ENCODE results near the gene HARBI1.
A peak's percentile ranks its signal among the peaks of the same experiment; 100 is the strongest.

Gene HARBI1, protein sequence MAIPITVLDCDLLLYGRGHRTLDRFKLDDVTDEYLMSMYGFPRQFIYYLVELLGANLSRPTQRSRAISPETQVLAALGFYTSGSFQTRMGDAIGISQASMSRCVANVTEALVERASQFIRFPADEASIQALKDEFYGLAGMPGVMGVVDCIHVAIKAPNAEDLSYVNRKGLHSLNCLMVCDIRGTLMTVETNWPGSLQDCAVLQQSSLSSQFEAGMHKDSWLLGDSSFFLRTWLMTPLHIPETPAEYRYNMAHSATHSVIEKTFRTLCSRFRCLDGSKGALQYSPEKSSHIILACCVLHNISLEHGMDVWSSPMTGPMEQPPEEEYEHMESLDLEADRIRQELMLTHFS

DNA sequence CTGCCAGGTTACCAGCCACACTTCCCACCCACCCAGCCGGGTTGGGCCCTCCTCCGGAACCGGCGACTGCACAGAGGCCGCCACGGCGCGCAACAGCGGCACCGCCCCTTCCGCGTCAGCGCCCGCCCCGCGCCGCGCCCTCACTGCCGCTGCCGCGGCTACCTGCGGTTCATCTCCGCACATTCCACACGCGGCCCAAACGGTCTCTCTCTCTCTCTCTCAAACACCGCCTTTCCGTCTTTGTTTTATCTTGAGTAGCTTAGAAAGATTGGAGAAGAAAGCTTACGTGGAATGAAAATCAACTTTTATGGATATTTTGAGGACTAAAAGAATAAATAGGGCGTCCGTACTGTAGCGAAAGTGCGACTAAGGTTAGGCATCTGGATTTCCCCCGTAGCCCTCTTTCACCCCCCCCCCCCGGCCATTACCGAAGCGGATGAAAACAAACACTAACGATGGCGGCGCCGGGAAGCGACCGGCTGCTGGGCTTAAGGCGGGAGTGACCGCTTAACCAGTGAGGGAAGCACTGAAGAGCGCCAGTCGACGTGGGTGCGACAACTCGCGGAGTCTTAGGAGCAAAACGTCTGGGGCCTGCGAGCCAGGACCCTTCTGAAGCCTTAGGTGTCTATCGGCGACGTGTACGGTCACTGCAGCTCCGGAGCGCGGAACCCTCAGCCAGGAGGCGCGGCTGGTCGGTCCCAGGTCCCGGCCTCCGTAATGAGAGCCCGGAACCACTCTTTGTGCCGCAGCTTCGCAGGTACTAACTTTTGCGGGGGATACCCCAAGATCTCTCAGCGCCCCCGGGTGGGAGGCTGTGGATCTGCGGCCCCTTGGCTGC lies at the start of gene HARBI1, which contains the start of gene ATG13:
HARBI1 (minus strand) TSS at position 94 of the 838 bp plus-strand sequence. CDS start 990 bp downstream, outside the sequence.
ATG13 (plus strand) TSS at position 420 of the 838 bp plus-strand sequence. CDS start 26,739 bp downstream, outside the sequence.
- DNase-seq, result peak; percentile 84

DNA sequence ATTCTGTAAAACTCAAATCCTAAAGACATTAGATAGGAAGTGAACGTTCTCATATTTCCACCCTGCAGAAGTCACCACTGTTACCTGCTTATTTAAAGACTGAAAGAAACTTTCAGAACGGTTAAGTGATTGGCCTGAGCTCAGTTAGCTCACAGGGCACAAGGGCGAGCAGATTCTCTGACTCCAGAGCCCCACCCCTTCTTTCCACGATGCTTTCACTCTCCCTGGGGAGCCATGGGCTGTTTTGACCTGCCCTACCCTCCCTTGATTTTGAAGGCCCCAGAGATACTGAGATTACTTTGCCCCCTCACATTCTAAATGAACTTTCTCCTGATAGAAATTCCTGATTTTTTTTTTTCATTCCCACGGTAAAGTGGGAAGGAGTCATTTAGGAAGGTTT lies 49.5 kb upstream of the HARBI1 start:
- DNase-seq, result no peak

DNA sequence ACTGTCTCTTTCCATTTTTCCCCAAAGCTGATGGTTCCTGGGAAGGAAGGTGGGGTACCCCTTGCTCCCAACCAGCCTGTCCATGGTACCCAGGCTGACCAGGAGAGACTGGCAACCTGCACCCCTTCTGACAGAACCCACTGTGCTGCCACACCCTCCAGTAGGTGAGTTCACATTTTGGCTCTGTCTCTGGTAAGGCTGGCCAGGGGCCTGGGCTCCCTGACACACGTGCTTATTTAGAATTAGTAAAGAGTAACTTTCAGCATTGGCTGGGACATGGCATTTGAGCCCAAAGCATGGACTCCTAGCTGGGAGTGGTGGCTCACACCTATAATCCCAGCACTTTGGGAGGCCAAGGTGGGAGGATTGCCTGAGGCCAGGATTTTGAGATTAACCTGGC lies 48.3 kb upstream of the HARBI1 start:
- DNase-seq, result no peak

DNA sequence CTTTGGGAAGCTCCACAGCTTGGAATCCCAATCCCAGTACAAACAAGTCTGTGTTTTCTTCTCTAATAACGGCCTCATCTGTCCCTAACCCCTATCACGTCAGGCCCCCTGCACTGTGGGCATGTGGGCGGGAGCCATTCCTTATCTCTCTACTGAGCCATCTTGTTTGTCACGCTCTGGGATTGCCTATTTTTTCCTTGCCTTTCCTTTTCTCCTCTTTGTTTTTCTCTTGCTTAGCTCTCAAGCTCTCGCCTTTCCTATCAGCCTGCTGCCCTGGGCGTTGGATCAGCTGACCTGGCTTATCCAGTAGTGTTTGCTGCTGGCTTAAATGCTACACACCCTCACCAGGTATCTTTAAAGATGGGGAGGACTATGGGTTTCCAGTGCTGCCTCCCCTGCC lies 47.6 kb upstream of the HARBI1 start:
- DNase-seq, result no peak

DNA sequence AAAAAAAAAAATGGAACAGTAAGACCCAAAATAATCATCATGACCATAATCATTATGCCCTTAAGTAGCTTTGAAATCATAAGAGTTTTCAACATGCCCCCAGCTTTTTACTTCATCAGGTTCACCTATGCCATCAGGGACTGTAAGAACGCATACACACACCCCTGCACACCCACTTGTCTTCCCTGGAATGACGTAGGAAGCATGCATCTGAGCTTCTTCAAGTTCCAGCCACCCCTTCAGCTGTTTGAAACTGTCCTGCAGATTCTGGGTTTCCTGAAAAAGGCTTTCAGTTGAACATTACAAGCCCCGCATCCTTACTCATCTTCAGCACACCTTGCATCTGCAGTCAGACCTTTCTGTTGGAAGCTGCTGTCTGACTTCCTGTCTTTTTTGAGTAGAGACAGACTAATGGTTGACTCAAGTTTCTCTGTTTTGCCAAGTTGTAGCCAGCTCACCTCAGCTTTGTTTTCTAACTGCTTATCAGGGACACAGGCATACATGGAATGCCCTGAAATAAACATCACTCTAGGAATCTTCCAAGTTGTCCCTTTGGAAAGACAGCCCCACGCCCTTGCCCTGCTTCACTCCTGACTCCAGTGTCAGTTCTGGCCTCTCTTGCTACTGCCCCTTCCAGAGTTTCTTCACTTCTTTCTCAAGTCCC lies 46.4 kb upstream of the HARBI1 start:
- no peak for DNase-seq

DNA sequence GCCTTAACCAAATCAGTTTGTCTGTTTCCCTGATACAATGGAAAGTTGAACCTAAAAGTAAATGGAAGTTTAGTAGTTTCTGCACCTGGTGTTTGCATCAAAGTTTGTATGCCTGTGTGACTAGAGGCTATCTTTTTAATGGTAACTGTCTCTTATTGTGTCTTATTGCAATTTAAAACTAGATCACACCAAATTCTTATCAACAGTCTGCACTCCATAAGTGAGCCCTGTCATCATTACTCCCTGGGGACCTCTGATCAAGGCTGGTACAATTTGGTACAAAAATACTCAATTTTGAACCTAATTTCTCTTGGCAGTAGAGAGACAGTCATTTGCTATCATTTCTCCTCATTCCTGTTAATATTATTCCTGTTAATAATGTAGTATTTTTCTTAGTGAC lies 45.3 kb upstream of the HARBI1 start:
- DNase-seq, result no peak

DNA sequence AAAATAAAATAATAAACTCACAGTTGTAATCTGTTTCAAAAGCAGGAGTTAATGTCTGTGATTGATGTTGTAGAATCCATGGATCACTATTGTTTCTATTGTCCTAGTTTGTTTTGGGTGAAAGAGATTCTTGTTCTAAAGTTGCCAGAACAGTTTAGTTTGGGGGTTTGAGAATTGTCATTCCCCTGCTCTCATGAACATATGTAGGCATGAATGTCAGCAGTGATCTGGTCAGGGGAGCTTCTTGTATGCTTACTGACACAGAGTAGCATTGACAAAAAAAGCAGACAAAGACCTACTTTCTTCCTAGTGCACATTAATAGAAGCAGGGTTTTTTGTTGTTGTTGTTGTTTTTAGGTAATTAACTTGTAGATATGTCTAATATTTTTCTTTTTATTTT lies 44.8 kb upstream of the HARBI1 start:
- no peak for DNase-seq

DNA sequence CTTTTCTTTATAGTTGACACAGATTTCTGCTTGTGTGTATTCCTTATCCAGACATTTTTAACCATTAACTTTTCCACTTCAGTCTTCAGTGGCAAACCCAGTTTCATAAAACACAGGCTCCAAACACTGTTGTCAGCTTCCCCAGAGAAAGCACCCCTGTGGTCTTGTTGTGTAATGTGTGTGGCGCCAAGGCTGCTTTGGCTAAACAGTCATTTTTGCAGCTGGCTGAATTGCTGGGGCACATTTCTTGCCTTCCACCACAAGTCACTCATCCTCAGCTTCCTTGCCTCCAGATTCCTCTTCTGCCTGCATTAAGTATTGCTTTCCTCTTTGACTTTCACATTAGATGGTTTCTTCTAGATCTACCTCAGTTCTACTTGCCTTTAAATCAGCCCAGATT lies 42.9 kb upstream of the HARBI1 start:
- DNase-seq, result peak; percentile 37

DNA sequence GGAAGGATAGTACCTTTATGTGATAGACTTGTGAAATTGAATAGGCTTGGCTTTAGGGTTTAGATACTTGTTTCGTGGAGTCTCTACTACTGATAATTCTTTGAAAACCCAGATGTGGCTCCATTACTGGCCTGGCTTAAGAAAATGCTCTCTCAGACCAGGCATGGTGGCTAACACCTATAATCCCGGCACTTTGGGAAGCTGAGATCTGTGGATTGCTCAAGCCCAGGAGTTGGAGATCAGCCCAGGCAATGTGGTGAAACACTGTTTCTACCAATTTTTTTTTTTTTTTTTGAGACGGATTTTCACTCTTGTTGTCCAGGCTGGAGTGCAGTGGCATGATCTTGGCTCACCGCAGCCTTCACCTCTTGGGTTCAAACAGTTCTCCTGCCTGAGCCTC lies 41.2 kb upstream of the HARBI1 start:
- peak; percentile 34 for DNase-seq

DNA sequence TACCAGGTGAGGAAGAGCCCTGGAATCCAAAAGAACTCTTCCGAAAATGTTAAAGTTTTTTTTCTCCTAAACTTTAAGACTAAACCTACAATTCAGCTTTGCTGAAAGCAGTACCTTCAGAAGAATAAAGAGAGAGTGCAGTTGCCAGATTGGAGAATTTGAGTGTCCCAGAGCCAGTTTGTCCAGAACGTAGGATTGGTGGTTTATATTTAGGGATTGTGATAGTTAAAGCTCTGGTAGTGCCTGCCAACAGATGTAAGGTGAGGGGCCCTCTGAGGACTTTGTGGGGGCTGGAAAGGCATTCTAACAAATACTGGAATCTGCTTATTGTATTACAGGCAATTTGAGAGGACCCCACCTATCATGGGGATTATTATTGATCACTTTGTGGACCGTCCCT lies 40.2 kb upstream of the HARBI1 start:
- DNase-seq, result no peak

DNA sequence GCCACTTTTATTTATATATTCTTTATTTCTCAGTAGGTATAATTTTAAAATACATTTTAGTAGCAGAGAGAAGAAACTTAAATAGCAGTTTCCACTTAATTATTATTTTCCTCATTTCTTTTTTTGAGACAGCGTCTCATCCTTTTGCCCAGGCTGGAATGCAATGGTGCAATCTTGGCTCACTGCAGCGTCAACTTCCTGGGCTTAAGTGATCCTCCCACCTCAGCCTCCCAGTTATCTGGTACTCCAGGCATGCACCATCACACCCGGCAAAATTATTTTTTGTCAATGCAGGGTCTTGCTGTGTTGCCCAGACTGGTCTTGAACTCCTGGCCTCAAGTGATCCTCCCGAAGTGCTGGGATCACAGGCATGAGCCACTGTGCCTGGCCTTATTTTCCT lies 38.6 kb upstream of the HARBI1 start:
- no peak for DNase-seq

DNA sequence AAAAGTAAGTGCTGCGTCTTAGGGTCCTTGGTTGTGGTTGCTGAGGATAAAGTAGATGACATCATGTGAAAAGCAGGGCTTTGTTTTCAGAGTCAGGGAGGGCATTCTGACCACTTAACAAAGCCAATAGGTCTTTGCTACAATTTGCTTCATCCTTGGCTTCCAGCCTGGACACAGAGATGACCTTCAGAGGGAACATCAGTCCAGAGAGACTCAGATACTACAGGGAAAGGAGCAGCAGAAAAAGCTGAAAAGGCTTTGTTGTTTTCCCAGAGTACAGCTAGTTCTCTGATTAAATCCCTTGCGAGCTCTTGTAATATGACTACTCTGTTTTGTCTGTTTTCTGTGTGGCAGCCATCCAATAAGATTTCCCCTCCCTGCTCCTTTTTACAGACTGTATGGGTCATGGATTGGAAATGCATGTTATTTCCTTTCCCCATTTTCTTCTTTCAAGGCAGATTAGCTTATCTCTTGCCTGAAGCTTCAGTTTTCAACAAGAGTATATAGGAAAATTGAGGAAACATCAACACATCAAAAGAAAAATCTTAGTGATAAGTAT lies 32.2 kb upstream of the HARBI1 start:
- DNase-seq, result peak; percentile 90

DNA sequence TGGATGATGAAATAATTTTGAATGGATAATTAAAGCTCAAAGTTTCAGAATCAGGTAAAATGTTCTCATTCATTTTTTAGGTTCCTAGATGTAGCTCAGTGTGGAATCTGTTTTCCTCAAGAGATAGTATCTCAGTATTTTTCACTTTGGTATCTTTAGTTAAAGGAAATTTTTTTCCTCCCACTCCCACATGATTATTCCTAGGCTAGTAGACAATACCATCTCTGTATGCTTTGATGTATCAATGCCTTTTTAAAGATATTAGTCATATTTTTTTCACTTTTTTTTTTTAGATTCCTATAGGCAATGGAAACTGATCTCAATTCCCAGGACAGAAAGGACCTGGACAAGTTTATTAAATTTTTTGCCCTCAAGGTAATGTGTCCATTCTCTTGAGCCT lies 27.0 kb upstream of the HARBI1 start:
- DNase-seq, result no peak

DNA sequence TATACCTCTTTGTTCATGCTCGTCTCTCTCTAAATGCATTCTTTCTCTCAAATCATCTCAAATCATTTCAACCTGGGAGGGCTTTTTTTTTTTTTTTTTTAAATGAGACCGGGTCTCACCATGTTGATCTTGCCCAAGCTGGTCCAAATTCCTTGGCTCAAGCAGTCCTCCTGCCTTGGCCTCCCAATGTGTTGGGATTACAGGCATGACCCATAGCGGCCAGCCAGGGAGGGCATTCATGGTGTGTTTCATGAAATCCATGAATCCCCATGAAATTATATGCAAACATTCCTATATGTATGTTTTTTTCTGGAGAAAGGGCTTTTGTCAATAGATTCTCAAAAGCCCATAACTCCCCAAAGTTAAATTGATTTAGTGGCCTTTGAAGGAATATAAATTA lies 26.5 kb upstream of the HARBI1 start:
- DNase-seq, result no peak

DNA sequence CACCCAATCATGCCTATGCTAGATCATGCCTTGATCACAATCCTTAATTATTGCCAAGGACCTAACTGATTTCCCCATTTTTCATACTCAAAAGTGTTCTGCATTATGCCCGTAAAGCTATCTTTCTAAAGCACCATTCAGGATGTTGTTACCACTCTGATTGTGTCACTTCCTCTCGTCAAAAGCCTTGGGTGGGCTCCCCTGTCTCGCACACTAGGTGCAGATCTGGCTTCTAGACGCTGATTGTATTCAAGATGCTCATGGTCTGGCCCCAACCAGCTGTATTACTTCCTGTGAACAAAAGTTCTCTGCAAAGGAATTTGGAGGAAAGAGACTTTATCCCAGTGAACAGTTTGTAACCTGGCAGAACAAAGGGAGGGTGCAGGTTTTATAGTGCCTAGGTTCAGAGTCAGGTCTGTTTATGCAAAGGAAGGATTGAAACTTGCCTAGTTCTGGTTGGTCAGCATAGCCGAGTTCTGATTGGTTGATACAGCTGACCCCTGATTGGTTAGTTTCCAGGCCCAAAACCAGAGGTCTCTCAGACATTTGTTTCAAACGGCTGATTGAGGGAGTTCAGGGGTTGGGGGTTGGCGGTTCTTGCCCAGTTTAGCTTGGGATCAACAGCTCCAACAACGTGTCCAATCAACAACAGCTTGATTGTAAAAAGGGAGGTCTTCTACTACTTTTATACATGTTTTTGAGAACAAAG lies 25.8 kb upstream of the HARBI1 start:
- DNase-seq, result no peak

DNA sequence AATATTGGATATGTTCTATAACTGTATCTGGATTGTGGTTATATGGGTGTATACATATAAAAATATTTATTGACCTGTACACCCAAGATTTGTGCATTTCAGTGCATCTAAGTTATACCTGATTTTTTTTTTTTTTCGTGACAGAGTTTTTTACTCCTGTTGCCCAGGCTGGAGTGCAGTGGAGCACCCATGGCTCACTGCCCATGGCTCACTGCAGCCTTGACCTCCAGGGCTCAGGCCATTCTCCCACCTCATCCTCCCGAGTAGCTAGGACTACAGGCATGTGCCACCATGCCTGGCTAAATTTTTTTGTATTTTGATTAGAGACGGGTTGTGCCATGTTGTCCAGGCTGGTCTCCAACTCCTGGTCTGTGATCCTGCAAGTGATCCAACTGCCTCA lies 24.6 kb upstream of the HARBI1 start:
- DNase-seq, result no peak

DNA sequence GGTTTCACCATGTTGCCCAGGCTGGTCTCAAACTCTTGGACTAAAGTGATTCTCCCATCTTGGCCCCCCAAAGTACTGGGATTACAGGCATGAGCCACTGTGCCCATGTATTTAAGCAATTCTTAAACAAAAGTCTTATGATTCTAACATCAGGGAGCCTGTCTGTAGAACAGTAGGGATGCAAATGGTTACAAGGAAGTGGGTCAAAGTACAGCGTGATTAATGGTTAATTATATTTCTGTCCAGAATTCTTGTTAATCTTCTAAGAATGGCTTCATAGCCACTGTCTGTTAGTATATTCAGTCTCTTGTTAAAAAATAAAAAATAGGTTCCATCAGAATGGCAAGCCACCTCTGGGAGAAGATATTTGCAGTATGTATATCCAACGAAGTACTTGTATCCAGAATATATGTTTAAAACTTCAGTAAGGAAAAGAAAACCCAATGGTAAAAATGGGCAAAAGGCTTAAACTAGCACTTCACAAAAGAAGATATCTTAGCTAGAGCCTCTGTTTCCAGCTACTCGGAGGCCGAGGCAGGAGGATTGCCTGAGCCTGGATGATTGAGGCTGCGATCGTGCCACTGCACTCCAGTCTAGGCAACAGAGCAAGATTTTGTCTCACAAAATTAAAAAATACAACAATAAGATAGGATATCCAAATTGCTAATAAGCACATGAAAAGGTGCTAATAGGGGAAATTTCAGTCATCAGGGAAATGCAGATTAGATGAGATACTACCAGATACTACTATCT lies 23.2 kb upstream of the HARBI1 start:
- DNase-seq, result no peak

DNA sequence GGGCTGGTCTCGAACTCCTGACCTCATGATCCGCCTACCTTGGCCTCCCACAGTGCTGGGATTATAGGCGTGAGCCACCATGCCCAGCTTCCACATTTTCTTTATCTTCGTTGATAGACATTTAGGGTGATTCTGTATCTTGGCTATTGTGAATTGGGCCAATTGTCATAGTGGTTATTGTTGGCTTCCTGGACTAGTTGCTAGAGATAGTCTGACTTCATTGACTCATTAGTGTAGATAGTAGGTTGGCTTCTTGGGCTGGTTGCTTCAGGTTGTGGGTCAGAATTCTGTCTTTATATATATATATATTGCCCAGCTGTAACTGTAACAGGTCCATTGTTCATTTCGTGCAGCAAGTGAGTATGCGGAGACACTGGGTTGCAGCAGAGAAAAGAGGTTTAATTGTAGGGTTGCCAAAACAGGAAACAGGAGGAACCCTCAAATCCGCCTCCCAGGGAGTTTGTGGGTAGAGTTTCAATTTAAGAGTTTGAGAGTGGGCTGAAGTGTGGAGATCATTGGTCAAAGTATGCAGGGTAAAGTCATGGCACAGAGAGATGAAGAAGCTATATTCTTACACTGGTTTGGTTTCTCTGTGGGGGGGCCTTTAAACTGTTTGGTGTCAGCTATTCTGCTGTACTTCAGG lies 22.3 kb upstream of the HARBI1 start:
- DNase-seq, result no peak

DNA sequence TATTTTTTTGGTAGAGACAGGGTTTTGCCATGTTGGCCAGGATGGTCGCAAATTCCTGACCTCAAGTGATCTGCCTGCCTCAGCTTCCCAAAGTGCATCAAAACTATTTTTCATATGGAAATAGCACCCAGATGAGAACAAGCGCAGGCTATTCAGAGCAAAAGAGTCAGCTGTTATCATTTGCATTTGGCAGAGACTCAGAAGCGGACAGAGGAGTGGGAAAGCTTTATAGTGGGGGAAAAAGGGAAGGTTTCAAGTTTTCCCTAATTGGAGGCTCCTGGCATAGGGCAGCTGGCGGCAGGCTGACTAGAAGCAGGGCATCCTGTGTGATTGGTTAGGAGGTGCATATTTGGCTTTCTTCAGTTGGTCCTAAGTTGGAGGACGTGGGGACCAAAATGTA lies 20.5 kb upstream of the HARBI1 start:
- DNase-seq, result no peak

DNA sequence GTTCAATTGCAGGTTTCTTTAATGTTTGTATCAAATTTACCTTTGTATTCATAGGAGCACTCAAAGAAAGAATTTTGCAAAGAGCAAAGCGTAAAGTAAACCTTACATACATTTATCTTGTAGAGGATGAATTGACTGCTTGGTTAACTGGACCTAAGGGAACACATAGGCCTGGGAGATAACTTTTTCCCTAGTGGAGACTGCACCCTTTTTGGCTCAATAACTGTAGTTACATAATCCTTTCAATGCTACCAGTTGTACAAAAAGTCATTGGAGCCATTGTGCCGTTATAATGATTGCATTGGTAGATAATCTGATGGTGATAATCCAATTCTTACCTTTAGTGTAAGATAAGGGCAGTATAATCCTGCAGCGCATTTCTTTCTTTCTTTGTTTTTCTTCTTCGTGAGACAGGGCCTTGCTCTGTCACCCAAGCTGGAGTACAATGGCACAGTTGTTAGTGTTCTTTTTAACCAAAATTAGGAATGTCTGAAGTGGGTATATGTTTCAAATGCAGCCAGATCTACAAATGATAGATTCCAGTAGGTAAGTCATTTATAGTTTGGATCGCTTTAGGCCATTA lies 18.6 kb upstream of the HARBI1 start:
- DNase-seq, result no peak

Measured in HCEC 1CT (cell line).